K562 (cell line): ENCODE data around the gene IMPDH2. TPM values are rescaled to one million over a fixed set of nuclear protein-coding genes. Genes with fewer than 3 reads are reported as not detected.

Experiments used
- ATAC-seq: fragments of 200-7000 bp; cut with Tn5 transposase; 3 replicates; pipeline ENCODE4 v1.9.1; 2020; ENCODE audit warnings: moderate library complexity
- BruUV-seq: library from RNA; stranded (reverse); fragments of 400-500 nt; replicated peaks from 2 replicates; lab custom pipeline; 2021; lab: Mats Ljungman, UMichigan
- CTCF ChIA-PET: fragments of 300-600 bp; formaldehyde crosslinking; extraction: SDS; loops from one replicate; lab custom pipeline; 2021; ENCODE audit warnings: low intra/inter-chr PET ratio; lab: Yijun Ruan, JAX
- POLR2A ChIA-PET: fragments of 300-600, 350-650 bp; sonication (Branson Sonifier 250); formaldehyde crosslinking; extraction: SDS; loops from one replicate; lab custom pipeline; 2021; ENCODE audit warnings: antibody characterized with exemption, inconsistent platforms; lab: Yijun Ruan, JAX
- DNase-seq, 4 experiments: peaks; one replicate each; pipeline versions ENCODE4 v3.0.0 to v3.0.0-alpha.2; 2011 to 2018; ENCODE audit warnings: low spot score in 3 of 4, mixed read lengths in 3 of 4; ENCODE audit errors: extremely low read depth in 1 of 4
- FAIRE-seq: peaks from 2 replicates; lab custom pipeline; 2011; peaks lifted over from hg19 to GRCh38; lab: Jason Lieb, UNC
- H2AFZ ChIP-seq: 2 replicates; pipeline ENCODE4 v1.6.0; 2011; ENCODE audit warnings: low read depth, low read length, control low read depth, inconsistent platforms
- H3K27ac ChIP-seq: fragments of 200-600 bp; 3 replicates; pipeline ENCODE4 v1.8.0; 2011; ENCODE audit warnings: low read depth, mild to moderate bottlenecking, control low read depth, inconsistent platforms, low read length, moderate library complexity, mixed read lengths; ENCODE audit errors: extremely low read depth
- H3K27me3 ChIP-seq, 2 experiments: fragments of 300-600 bp in 1 of 2; 2 replicates in 1 of 2; 3 replicates in 1 of 2; pipeline versions ENCODE4 v1.6.0 to v1.8.0; 2011; ENCODE audit warnings: inconsistent platforms in 2 of 2, low read length in 2 of 2, mild to moderate bottlenecking in 1 of 2, mixed read lengths in 1 of 2, moderate library complexity in 1 of 2; ENCODE audit not compliant: control insufficient read depth in 2 of 2, insufficient read depth in 2 of 2
- H3K36me3 ChIP-seq: fragments of 300-600 bp; 3 replicates; pipeline ENCODE4 v1.8.0; 2011; ENCODE audit warnings: mild to moderate bottlenecking, low read length, inconsistent platforms; ENCODE audit not compliant: control insufficient read depth, insufficient read depth
- H3K4me1 ChIP-seq, 2 experiments: fragments of 200-600 bp in 1 of 2; replicated peaks in 1 of 2; 2 replicates in 1 of 2; 3 replicates in 1 of 2; pipeline versions ENCODE4 v1.5.1 to v1.8.0; 2011; ENCODE audit warnings: inconsistent platforms in 2 of 2, low read length in 2 of 2, mild to moderate bottlenecking in 1 of 2, mixed read lengths in 1 of 2, moderate library complexity in 1 of 2; ENCODE audit not compliant: control insufficient read depth in 2 of 2, insufficient read depth in 2 of 2
- H3K4me2 ChIP-seq: 2 replicates; pipeline ENCODE4 v1.6.1; 2011; ENCODE audit warnings: low read length, control low read depth, inconsistent platforms, mixed read lengths; ENCODE audit not compliant: insufficient read depth
- H3K4me3 ChIP-seq: fragments of 200-600 bp; sonication (generic), shearing (Covaris generic); 2 replicates; pipeline ENCODE4 v1.5.1; 2016; ENCODE audit warnings: control low read depth, inconsistent platforms
- H3K79me2 ChIP-seq: fragments of 200-600 bp; 3 replicates; pipeline ENCODE4 v1.8.0; 2011; ENCODE audit warnings: low read length, inconsistent platforms; ENCODE audit not compliant: control insufficient read depth, insufficient read depth
- H3K9ac ChIP-seq, 2 experiments: 2 replicates each; pipeline versions ENCODE4 v1.6.0 to v1.6.1; 2011; ENCODE audit warnings: low read depth in 2 of 2, low read length in 2 of 2, control low read depth in 1 of 2, inconsistent platforms in 1 of 2, mild to moderate bottlenecking in 1 of 2, mixed read lengths in 1 of 2; ENCODE audit not compliant: insufficient read depth in 1 of 2
- H3K9me1 ChIP-seq: one replicate; pipeline ENCODE4 v1.6.0; 2011; ENCODE audit warnings: inconsistent platforms, mild to moderate bottlenecking, low read length, moderate library complexity; ENCODE audit not compliant: control insufficient read depth, insufficient read depth
- H3K9me3 ChIP-seq: replicated peaks from 2 replicates; pipeline ENCODE4 v1.5.1; 2011; ENCODE audit warnings: low read depth, low read length, inconsistent platforms; ENCODE audit not compliant: control insufficient read depth, insufficient read depth
- H4K20me1 ChIP-seq: replicated peaks from 2 replicates; pipeline ENCODE4 v1.6.1; 2011; ENCODE audit warnings: low read length, inconsistent platforms, mixed read lengths; ENCODE audit not compliant: control insufficient read depth, insufficient read depth
- ATF2 ChIP-seq: sonication (generic); formaldehyde crosslinking; IDR thresholded peaks from 2 replicates; pipeline ENCODE4 v1.8.1; 2022; ENCODE audit warnings: missing genetic modification reagents
- E2F6 ChIP-seq, 2 experiments: IDR thresholded peaks; 2 replicates each; pipeline ENCODE4 v1.6.1; 2011; ENCODE audit warnings: borderline replicate concordance in 1 of 2, control low read depth in 1 of 2, low read depth in 1 of 2, low read length in 1 of 2, mild to moderate bottlenecking in 1 of 2, mixed read lengths in 1 of 2, moderate library complexity in 1 of 2; ENCODE audit not compliant: insufficient read depth in 1 of 2, insufficient read length in 1 of 2, poor library complexity in 1 of 2, severe bottlenecking in 1 of 2; ENCODE audit errors: extremely low read depth in 1 of 2
- HSF4 ChIP-seq: fragments of 250-450 bp; sonication (Bioruptor Pico); IDR thresholded peaks from 2 replicates; pipeline ENCODE4 v2.1.2; 2022; ENCODE audit warnings: mild to moderate bottlenecking, moderate library complexity, borderline replicate concordance
- MEF2A ChIP-seq: IDR thresholded peaks from 2 replicates; pipeline ENCODE4 v1.6.1; 2011; ENCODE audit warnings: low read depth, mild to moderate bottlenecking, low read length, moderate library complexity; ENCODE audit not compliant: control insufficient read depth
- MTA2 ChIP-seq: fragments of 450-650 bp; IDR thresholded peaks from 2 replicates; pipeline ENCODE4 v1.6.1; 2016; ENCODE audit warnings: low read depth
- PHF8 ChIP-seq: fragments of 200-600 bp; sonication (generic); IDR thresholded peaks from 2 replicates; pipeline ENCODE4 v1.6.1; 2012; ENCODE audit warnings: mixed run types, mild to moderate bottlenecking, inconsistent platforms, low read length, moderate library complexity, borderline replicate concordance
- POLR2AphosphoS2 ChIP-seq: IDR thresholded peaks from 2 replicates; pipeline ENCODE4 v1.6.1; 2012; ENCODE audit warnings: low read length, improper control_type of control experiment
- ZFP36 ChIP-seq: fragments of 150-350 bp; IDR thresholded peaks from 2 replicates; pipeline ENCODE4 v1.6.1; 2018; ENCODE audit warnings: low read length, low read depth; ENCODE audit not compliant: partially characterized antibody
- WGBS: fragments of 100-300 bp; shearing (Covaris generic); methylation state at CpG from one replicate; pipeline ENCODE4 v1.1.6; 2016; ENCODE audit warnings: low coverage, mixed read lengths; ENCODE audit not compliant: insufficient coverage; ENCODE audit errors: missing lambda C conversion rate; 5-methylcytosine and 5-hydroxymethylcytosine counted together
- in situ Hi-C: fragments of 300-500 bp; cut with MboI; formaldehyde crosslinking; loops from 4 replicates; pipeline ENCODE4 v1.15.0; 2018; ENCODE audit warnings: inconsistent platforms, mixed read lengths
- intact Hi-C: fragments of 100-400 bp; cut with micrococcal nuclease; formaldehyde crosslinking; loops from 2 replicates; pipeline ENCODE4 v1.14.2; 2022
- polyA plus RNA-seq, 8 experiments: library from polyadenylated mRNA; depleted of rRNA in 4 of 8; stranded (reverse) in 5 of 8; unstranded in 3 of 8; fragments of >200 nt; fragmentation: Nextera tagmentation in 2 of 8; fragmentation: Illumina TruSeq in 1 of 8; extraction: Ambion mirVana in 2 of 8; extraction: Trizol in 1 of 8; gene quantifications; 2 replicates each; pipeline versions ENCODE4 v1.2.1 to v1.2.3, GENCODE V29; 2011 to 2014; ENCODE audit warnings: inconsistent platforms in 1 of 8, missing spikeins in 1 of 8
- total RNA-seq, 7 experiments: library from RNA; depleted of rRNA in 6 of 7; stranded (reverse); fragments of >200 nt in 6 of 7; fragmentation: Illumina TruSeq in 2 of 7; extraction: Trizol in 2 of 7; gene quantifications; 2 replicates each; pipeline versions ENCODE4 v1.2.1 to v1.2.3, GENCODE V29; 2011 to 2021; ENCODE audit warnings: low replicate concordance in 1 of 7
- TF ChIP-seq, protein P1 (sequence below): IDR thresholded peaks from 3 replicates; pipeline ENCODE4 v1.6.1; 2011; ENCODE audit warnings: borderline replicate concordance, mild to moderate bottlenecking, moderate library complexity; ENCODE audit not compliant: insufficient read length; ENCODE audit errors: extremely low read depth
- TF ChIP-seq, protein P2 (sequence below), 3 experiments: fragments of 200-800 bp in 1 of 3; fragments of 250-450 bp in 1 of 3; fragments of 450-650 bp in 1 of 3; sonication (Bioruptor Pico) in 1 of 3; sonication (Bioruptor generic) in 1 of 3; formaldehyde crosslinking in 1 of 3; IDR thresholded peaks; 2 replicates each; pipeline versions ENCODE4 v1.6.1 to v1.8.0; 2016 to 2022; ENCODE audit warnings: mild to moderate bottlenecking in 2 of 3, missing genetic modification characterization in 2 of 3, missing compliant biosample characterization in 1 of 3, moderate library complexity in 1 of 3

Gene IMPDH2
- total and polyA plus RNA-seq, 9 of the 15 experiments (the other 6 are each of a cell fraction or from before 2014, with no cell fraction given) = 318 to 507 (median 366) TPM

DNA sequence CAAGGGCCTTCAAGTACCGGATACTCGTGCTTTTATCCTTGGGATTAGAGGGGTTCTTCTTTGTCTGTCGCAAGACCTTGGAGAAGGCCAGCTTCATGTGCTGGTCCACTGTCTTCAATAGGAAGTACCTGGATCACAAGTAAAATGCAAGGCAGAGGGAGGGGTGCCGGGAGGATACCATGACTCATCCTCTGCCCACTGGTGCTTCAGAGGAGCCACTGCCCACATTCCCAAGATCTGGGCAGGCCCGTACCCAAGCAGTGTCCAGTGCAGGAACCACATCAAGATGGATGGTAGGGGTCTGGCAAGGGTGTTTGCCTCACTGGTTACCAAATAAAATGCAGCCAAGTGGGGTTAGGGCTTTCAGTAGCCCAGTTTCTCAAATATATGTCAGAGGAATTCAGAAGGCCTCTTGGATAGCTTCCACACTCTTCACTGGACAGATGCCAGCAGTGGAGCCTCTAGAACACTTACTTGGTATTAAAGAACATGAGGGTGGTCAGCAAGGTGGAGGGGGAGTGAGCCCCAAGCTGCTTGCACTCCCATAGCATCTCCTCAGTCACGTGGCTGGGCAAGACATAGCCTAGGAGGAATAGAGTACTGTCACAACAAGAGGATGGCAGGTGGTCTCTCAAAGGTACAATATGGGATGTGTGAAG, 3.6 kb upstream of the IMPDH2 start:
- Histone ChIP-seq H4K20me1 (no peaks in the 10 kb centered on the region), H3K4me1 (peaks cover 19 to 22% of the 10 kb centered on the region in 2 experiments; a peak in 4 of 5 replicates), H3K9ac (no peak overlapping the region), H3K79me2 (peaks cover 18% of the 10 kb centered on the region), H3K9me1 (no peaks in the 10 kb centered on the region), H3K27me3 (no peaks in the 10 kb centered on the region), H3K4me2 (no peak overlapping the region), H3K27ac (no peak overlapping the region), H2AFZ (no peak overlapping the region), H3K4me3 (no peak overlapping the region), H3K9me3 (no peaks in the 10 kb centered on the region), H3K36me3 (peaks cover 71% of the 10 kb centered on the region)
- intact Hi-C loops = no loop called here
- POLR2A ChIA-PET = interaction anchor here (0.7 kb wide), 1 partner anchor 51 kb away, joined by 3 read pairs; no protein-coding TSS in a partner anchor
- in situ Hi-C loops = no loop called here
- no peak for DNase-seq
- FAIRE-seq = no peak
- no peak for ATAC-seq
- BruUV-seq = no TSS peak
- CTCF ChIA-PET = no interaction called here
- 90% methylated on average over 3 of the region's 6 CpGs for WGBS
- TF ChIP-seq, protein P1, sequence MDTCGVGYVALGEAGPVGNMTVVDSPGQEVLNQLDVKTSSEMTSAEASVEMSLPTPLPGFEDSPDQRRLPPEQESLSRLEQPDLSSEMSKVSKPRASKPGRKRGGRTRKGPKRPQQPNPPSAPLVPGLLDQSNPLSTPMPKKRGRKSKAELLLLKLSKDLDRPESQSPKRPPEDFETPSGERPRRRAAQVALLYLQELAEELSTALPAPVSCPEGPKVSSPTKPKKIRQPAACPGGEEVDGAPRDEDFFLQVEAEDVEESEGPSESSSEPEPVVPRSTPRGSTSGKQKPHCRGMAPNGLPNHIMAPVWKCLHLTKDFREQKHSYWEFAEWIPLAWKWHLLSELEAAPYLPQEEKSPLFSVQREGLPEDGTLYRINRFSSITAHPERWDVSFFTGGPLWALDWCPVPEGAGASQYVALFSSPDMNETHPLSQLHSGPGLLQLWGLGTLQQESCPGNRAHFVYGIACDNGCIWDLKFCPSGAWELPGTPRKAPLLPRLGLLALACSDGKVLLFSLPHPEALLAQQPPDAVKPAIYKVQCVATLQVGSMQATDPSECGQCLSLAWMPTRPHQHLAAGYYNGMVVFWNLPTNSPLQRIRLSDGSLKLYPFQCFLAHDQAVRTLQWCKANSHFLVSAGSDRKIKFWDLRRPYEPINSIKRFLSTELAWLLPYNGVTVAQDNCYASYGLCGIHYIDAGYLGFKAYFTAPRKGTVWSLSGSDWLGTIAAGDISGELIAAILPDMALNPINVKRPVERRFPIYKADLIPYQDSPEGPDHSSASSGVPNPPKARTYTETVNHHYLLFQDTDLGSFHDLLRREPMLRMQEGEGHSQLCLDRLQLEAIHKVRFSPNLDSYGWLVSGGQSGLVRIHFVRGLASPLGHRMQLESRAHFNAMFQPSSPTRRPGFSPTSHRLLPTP = no peak
- TF ChIP-seq MTA2 (no peak), ATF2 (no peak), PHF8 (no peak), ZFP36 (no peak), POLR2AphosphoS2 (no peak), HSF4 (CRISPR knock-in tag) (no peak), E2F6 (IDR thresholded peaks at IDR 0.05; ENCODE audit: borderline replicate concordance in 1 of 2, extremely low read depth in 1 of 2, insufficient read depth in 1 of 2, insufficient read length in 1 of 2, low read depth in 1 of 2, low read length in 1 of 2, poor library complexity in 1 of 2, severe bottlenecking in 1 of 2) (no peak), MEF2A (no peak)
- TF ChIP-seq, protein P2, sequence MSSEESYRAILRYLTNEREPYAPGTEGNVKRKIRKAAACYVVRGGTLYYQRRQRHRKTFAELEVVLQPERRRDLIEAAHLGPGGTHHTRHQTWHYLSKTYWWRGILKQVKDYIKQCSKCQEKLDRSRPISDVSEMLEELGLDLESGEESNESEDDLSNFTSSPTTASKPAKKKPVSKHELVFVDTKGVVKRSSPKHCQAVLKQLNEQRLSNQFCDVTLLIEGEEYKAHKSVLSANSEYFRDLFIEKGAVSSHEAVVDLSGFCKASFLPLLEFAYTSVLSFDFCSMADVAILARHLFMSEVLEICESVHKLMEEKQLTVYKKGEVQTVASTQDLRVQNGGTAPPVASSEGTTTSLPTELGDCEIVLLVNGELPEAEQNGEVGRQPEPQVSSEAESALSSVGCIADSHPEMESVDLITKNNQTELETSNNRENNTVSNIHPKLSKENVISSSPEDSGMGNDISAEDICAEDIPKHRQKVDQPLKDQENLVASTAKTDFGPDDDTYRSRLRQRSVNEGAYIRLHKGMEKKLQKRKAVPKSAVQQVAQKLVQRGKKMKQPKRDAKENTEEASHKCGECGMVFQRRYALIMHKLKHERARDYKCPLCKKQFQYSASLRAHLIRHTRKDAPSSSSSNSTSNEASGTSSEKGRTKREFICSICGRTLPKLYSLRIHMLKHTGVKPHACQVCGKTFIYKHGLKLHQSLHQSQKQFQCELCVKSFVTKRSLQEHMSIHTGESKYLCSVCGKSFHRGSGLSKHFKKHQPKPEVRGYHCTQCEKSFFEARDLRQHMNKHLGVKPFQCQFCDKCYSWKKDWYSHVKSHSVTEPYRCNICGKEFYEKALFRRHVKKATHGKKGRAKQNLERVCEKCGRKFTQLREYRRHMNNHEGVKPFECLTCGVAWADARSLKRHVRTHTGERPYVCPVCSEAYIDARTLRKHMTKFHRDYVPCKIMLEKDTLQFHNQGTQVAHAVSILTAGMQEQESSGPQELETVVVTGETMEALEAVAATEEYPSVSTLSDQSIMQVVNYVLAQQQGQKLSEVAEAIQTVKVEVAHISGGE (CRISPR knock-in tag; IDR thresholded peaks at IDR 0.05) = no peak
